Keratinocyte (primary cell): Measurements from ENCODE around the gene ALOX5. TPM values are rescaled to one million over a fixed set of nuclear protein-coding genes. Genes with fewer than 3 reads are reported as not detected.

Experiments used
- DNase-seq: peaks from one replicate; pipeline ENCODE4 v3.0.0-alpha.2; 2011; ENCODE audit warnings: low read depth, missing footprints, low spot score
- FAIRE-seq: peaks from 2 replicates; lab custom pipeline; 2011; peaks lifted over from hg19 to GRCh38; lab: Jason Lieb, UNC
- H2AFZ ChIP-seq: 2 replicates; pipeline ENCODE4 v1.6.0; 2012; ENCODE audit warnings: low read length, control low read depth, inconsistent platforms; ENCODE audit not compliant: control insufficient read depth
- H3K27ac ChIP-seq: 2 replicates; pipeline ENCODE4 v1.5.1; 2011; ENCODE audit warnings: low read length; ENCODE audit not compliant: control insufficient read depth, insufficient read depth
- H3K27me3 ChIP-seq: 3 replicates; pipeline ENCODE4 v1.6.0; 2011; ENCODE audit warnings: low read length; ENCODE audit not compliant: control insufficient read depth, insufficient read depth; ENCODE audit errors: extremely low read depth
- H3K36me3 ChIP-seq, 2 experiments: 2 replicates in 1 of 2; 3 replicates in 1 of 2; pipeline ENCODE4 v1.5.1; 2011; ENCODE audit warnings: low read length in 2 of 2, mild to moderate bottlenecking in 1 of 2; ENCODE audit not compliant: control insufficient read depth in 2 of 2, insufficient read depth in 2 of 2; ENCODE audit errors: extremely low read depth in 1 of 2
- H3K4me1 ChIP-seq: 3 replicates; pipeline ENCODE4 v1.5.1; 2011; ENCODE audit warnings: low read length; ENCODE audit not compliant: control insufficient read depth, insufficient read depth; ENCODE audit errors: extremely low read depth
- H3K4me2 ChIP-seq: 3 replicates; pipeline ENCODE4 v1.6.0; 2011; ENCODE audit warnings: low read depth, low read length; ENCODE audit not compliant: control insufficient read depth, insufficient read depth; ENCODE audit errors: extremely low read depth
- H3K4me3 ChIP-seq, 3 experiments: fragments of 200-600 bp in 1 of 3; sonication (generic) in 1 of 3; 2 replicates in 2 of 3; 3 replicates in 1 of 3; pipeline ENCODE4 v1.5.1; 2011 to 2016; ENCODE audit warnings: low read length in 3 of 3, mild to moderate bottlenecking in 3 of 3, control low read depth in 2 of 3, inconsistent platforms in 1 of 3, low read depth in 1 of 3, mixed read lengths in 1 of 3, mixed run types in 1 of 3, moderate library complexity in 1 of 3; ENCODE audit not compliant: control insufficient read depth in 2 of 3, insufficient read depth in 2 of 3; ENCODE audit errors: extremely low read depth in 1 of 3
- H3K79me2 ChIP-seq: 2 replicates; pipeline ENCODE4 v1.6.0; 2012; ENCODE audit warnings: low read length; ENCODE audit not compliant: control insufficient read depth, insufficient read depth
- H3K9ac ChIP-seq: 3 replicates; pipeline ENCODE4 v1.6.0; 2011; ENCODE audit warnings: low read length; ENCODE audit not compliant: control insufficient read depth, insufficient read depth; ENCODE audit errors: extremely low read depth
- H3K9me1 ChIP-seq: 3 replicates; pipeline ENCODE4 v1.6.0; 2011; ENCODE audit warnings: low read length; ENCODE audit not compliant: control insufficient read depth, insufficient read depth; ENCODE audit errors: extremely low read depth
- H3K9me3 ChIP-seq: 2 replicates; pipeline ENCODE4 v1.5.1; 2012; ENCODE audit warnings: low read depth, low read length; ENCODE audit not compliant: control insufficient read depth
- H4K20me1 ChIP-seq: 3 replicates; pipeline ENCODE4 v1.6.0; 2011; ENCODE audit warnings: low read length; ENCODE audit not compliant: control insufficient read depth, insufficient read depth; ENCODE audit errors: extremely low read depth
- EZH2 ChIP-seq: IDR thresholded peaks from one replicate; pipeline ENCODE4 v1.6.1; 2012; ENCODE audit warnings: inconsistent platforms, mild to moderate bottlenecking, low read length, moderate library complexity
- dilution Hi-C: fragments of 300-500 bp; cut with MboI; formaldehyde crosslinking; loops from one replicate; pipeline ENCODE4 v1.7.0; 2020; ENCODE audit warnings: low sequenced_read_pairs; ENCODE audit not compliant: extremely low pct_ligation_motif_present
- polyA plus RNA-seq, 5 experiments: library from polyadenylated mRNA; depleted of rRNA in 3 of 5; stranded (reverse) in 3 of 5; stranded (forward) in 1 of 5; unstranded in 1 of 5; fragments of >200 nt; gene quantifications; 1 replicate in 1 of 5; 2 replicates in 3 of 5; 3 replicates in 1 of 5; pipeline versions ENCODE4 v1.2.1 to v1.2.3, GENCODE V29; 2011 to 2012; ENCODE audit warnings: missing spikeins in 2 of 5, low read depth in 1 of 5, low replicate concordance in 1 of 5
- TF ChIP-seq, protein P1 (sequence below), 3 experiments: IDR thresholded peaks in 1 of 3; conservative IDR thresholded peaks in 1 of 3; optimal IDR thresholded peaks in 1 of 3; 2 replicates in 2 of 3; 3 replicates in 1 of 3; pipeline versions ENCODE3 to v1.5.1; 2011; ENCODE audit warnings: low read length in 3 of 3, mild to moderate bottlenecking in 3 of 3, moderate library complexity in 2 of 3, control low read depth in 1 of 3, inconsistent platforms in 1 of 3; ENCODE audit not compliant: insufficient read depth in 2 of 3; ENCODE audit errors: extremely low read depth in 1 of 3

The ALOX5 gene
- polyA plus RNA-seq, 1 donor (not counting 4 experiments of a cell fraction or from before 2014, with no cell fraction given), result not detected

DNA sequence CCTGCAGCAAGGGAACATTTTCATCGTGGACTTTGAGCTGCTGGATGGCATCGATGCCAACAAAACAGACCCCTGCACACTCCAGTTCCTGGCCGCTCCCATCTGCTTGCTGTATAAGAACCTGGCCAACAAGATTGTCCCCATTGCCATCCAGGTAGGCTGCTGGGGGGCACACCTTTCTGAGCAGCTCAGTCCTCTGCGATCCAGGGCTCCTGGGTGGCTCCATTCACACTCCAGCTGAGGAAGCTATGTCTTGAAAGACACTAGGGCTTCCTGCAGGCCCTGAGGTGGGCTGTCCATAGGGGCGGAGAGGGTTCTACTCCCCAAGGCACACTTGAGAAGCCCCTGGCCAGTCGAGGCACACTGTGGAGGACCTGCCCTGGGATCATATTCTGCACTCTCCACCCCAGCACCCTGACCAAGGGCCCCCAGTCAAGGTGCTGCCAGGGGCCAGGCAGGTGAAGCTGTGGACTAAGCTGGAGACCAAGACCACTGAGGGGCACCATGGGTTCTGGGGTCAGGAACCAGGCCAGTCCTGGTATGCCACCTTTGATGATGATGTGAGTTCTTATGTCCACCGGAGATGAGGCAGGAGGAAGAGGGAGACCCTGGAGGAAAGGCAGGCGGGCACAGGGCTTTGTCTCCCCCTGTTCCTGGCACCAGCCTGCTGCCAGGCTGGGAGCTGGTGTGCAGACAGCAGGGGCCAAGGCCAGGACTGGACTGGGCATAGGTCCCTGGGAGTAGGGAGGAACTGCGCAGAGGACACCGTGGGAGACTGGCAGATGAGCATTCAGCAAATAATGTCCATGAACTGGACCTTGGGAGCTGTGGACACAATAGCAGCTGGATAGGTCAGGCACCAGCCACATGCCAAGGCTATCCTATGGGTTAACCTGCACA lies 54.8 kb downstream of the ALOX5 start:
- Histone ChIP-seq H3K4me1 (no peaks in the 10 kb centered on the region), H3K27me3 (peaks cover 28% of the 10 kb centered on the region), H3K9me1 (no peaks in the 10 kb centered on the region), H3K36me3 (no peaks in the 10 kb centered on the region), H2AFZ (no peak overlapping the region), H3K4me2 (no peak overlapping the region), H3K9me3 (no peaks in the 10 kb centered on the region), H4K20me1 (no peaks in the 10 kb centered on the region), H3K4me3 (no peak overlapping the region), H3K9ac (no peak overlapping the region), H3K79me2 (no peaks in the 10 kb centered on the region), H3K27ac (no peak overlapping the region)
- dilution Hi-C loops, result no loop called here
- FAIRE-seq (no peak), DNase-seq (no peak)
- TF ChIP-seq, protein P1, sequence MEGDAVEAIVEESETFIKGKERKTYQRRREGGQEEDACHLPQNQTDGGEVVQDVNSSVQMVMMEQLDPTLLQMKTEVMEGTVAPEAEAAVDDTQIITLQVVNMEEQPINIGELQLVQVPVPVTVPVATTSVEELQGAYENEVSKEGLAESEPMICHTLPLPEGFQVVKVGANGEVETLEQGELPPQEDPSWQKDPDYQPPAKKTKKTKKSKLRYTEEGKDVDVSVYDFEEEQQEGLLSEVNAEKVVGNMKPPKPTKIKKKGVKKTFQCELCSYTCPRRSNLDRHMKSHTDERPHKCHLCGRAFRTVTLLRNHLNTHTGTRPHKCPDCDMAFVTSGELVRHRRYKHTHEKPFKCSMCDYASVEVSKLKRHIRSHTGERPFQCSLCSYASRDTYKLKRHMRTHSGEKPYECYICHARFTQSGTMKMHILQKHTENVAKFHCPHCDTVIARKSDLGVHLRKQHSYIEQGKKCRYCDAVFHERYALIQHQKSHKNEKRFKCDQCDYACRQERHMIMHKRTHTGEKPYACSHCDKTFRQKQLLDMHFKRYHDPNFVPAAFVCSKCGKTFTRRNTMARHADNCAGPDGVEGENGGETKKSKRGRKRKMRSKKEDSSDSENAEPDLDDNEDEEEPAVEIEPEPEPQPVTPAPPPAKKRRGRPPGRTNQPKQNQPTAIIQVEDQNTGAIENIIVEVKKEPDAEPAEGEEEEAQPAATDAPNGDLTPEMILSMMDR (optimal IDR thresholded peaks at IDR 0.05 in 1 of 3, IDR thresholded peaks at IDR 0.05 in 1 of 3, conservative IDR thresholded peaks at IDR 0.05 in 1 of 3; ENCODE audit: extremely low read depth in 1 of 3, insufficient read depth in 2 of 3, low read length in 3 of 3), result no peak
- no peak for TF ChIP-seq EZH2

DNA sequence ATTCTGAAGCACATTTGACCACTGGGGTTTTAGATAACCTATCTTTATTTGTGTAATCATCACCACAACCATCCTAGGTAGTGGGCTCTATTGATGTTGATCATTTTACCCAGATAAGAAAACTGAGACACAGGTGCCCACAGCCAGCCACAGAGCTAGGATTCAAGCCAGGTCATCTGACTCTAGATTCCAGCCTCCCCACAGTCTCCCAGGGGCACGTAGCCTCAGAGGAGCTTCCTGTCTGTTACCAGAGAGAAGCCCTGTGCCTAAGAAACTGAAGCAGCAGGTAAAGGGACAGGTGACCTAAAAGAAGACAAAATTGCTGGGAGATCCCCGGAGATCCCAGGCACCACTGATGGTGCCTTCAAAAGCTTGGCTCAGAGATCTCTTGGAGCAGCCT lies 55.8 kb downstream of the ALOX5 start:
- dilution Hi-C loops, result no loop called here
- Histone ChIP-seq H3K9me1 (no peaks in the 10 kb centered on the region), H3K27me3 (peaks cover 28% of the 10 kb centered on the region), H4K20me1 (no peaks in the 10 kb centered on the region), H3K4me1 (no peaks in the 10 kb centered on the region), H2AFZ (no peak overlapping the region), H3K79me2 (no peaks in the 10 kb centered on the region), H3K4me3 (no peak overlapping the region), H3K4me2 (no peak overlapping the region), H3K36me3 (no peaks in the 10 kb centered on the region), H3K9ac (no peak overlapping the region), H3K27ac (no peak overlapping the region), H3K9me3 (no peaks in the 10 kb centered on the region)
- FAIRE-seq (no peak), DNase-seq (no peak)
- TF ChIP-seq, protein P1 (optimal IDR thresholded peaks at IDR 0.05 in 1 of 3, IDR thresholded peaks at IDR 0.05 in 1 of 3, conservative IDR thresholded peaks at IDR 0.05 in 1 of 3; ENCODE audit: extremely low read depth in 1 of 3, insufficient read depth in 2 of 3, low read length in 3 of 3), result no peak
- no peak for TF ChIP-seq EZH2
